Prostate gland (tissue), 2 donors: ENCODE measurements around the gene LIM2. TPM values are rescaled to one million over a fixed set of nuclear protein-coding genes. Genes with fewer than 3 reads are reported as not detected.

Experiments used
- DNase-seq: peaks from one replicate; pipeline ENCODE4 v3.0.0-alpha.2; 2019; ENCODE audit warnings: low spot score
- H3K27ac ChIP-seq, 2 donors: fragments of 200-600 bp; sonication (generic); 2 replicates each; pipeline ENCODE4 v1.5.1; 2017 to 2019
- H3K27me3 ChIP-seq: fragments of 200-600 bp; sonication (generic); replicated peaks from 2 replicates; pipeline ENCODE4 v1.5.1; 2019; ENCODE audit not compliant: insufficient read depth
- H3K36me3 ChIP-seq, 2 donors: fragments of 200-600 bp; sonication (generic); 1 replicate in 1 of 2; 2 replicates in 1 of 2; pipeline versions ENCODE4 v1.5.1 to v1.8.1; 2017 to 2019
- H3K4me1 ChIP-seq: fragments of 200-600 bp; sonication (generic); replicated peaks from 2 replicates; pipeline ENCODE4 v1.5.1; 2019
- H3K4me3 ChIP-seq, 2 donors: fragments of 200-600 bp; sonication (generic); 2 replicates each; pipeline ENCODE4 v1.5.1; 2017 to 2019
- H3K9me3 ChIP-seq: fragments of 200-600 bp; sonication (generic); 2 replicates; pipeline ENCODE4 v1.5.1; 2017
- POLR2A ChIP-seq: fragments of 450-650 bp; IDR thresholded peaks from one replicate; pipeline ENCODE4 v1.6.1; 2016; ENCODE audit warnings: antibody characterized with exemption, mild to moderate bottlenecking
- POLR2AphosphoS5 ChIP-seq: sonication (generic); formaldehyde crosslinking; IDR thresholded peaks from one replicate; pipeline ENCODE4 v1.6.1; 2017; ENCODE audit warnings: antibody characterized with exemption
- WGBS: methylation state at CpG from one replicate; pipeline ENCODE4 v1.1.5; 2018; 5-methylcytosine and 5-hydroxymethylcytosine counted together
- intact Hi-C: fragments of 100-400 bp; cut with DNase I; formaldehyde crosslinking; loops from one replicate; pipeline ENCODE4 v1.14.2; 2022
- total RNA-seq, 2 donors: library from RNA; depleted of rRNA; stranded (reverse); fragments of >200 nt; gene quantifications; one replicate each; pipeline ENCODE4 v1.1.0, GENCODE V29; 2016
- TF ChIP-seq, protein P1 (sequence below), 4 experiments: fragments of 200-600 bp in 2 of 4; fragments of 450-650 bp in 2 of 4; sonication (generic) in 2 of 4; IDR thresholded peaks; 1 replicate in 3 of 4; 2 replicates in 1 of 4; pipeline ENCODE4 v1.5.1; 2016 to 2019; ENCODE audit warnings: antibody characterized with exemption in 4 of 4, mild to moderate bottlenecking in 2 of 4, moderate library complexity in 2 of 4

Gene LIM2
- total RNA-seq, 2 donors from 2014 or later = not detected

GRCh38 chr19:51330366-51330765, 57.4 kb downstream of the LIM2 start:
- Histone ChIP-seq H3K36me3 (no peaks in the 10 kb centered on the region), H3K9me3 (no peaks in the 10 kb centered on the region), H3K27me3 (peaks cover 14% of the 10 kb centered on the region), H3K4me3 (no peak overlapping the region), H3K4me1 (no peaks in the 10 kb centered on the region), H3K27ac (no peak overlapping the region)
- intact Hi-C loops = no loop called here
- TF ChIP-seq POLR2A (no peak), POLR2AphosphoS5 (no peak)
- TF ChIP-seq, protein P1, sequence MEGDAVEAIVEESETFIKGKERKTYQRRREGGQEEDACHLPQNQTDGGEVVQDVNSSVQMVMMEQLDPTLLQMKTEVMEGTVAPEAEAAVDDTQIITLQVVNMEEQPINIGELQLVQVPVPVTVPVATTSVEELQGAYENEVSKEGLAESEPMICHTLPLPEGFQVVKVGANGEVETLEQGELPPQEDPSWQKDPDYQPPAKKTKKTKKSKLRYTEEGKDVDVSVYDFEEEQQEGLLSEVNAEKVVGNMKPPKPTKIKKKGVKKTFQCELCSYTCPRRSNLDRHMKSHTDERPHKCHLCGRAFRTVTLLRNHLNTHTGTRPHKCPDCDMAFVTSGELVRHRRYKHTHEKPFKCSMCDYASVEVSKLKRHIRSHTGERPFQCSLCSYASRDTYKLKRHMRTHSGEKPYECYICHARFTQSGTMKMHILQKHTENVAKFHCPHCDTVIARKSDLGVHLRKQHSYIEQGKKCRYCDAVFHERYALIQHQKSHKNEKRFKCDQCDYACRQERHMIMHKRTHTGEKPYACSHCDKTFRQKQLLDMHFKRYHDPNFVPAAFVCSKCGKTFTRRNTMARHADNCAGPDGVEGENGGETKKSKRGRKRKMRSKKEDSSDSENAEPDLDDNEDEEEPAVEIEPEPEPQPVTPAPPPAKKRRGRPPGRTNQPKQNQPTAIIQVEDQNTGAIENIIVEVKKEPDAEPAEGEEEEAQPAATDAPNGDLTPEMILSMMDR (IDR thresholded peaks at IDR 0.05) = no peak
- DNase-seq = no peak
- 98% methylated on average over 4 of the region's 4 CpGs for WGBS

Other genes starting within 250 kb of the LIM2 start
- not detected for gene SIGLEC7, start 245.7 kb downstream of the LIM2 start, total RNA-seq
- 1 to 10 TPM; 1.9 to 2.5 TPM for gene CD33, start 162.9 kb downstream of the LIM2 start, total RNA-seq
- gene SIGLECL1, start 136.9 kb downstream of the LIM2 start, total RNA-seq = 1 to 10 TPM in 1 of 2 donors, not detected in 1; 1.6 TPM
- 10 to 100 TPM in 1 of 2 donors, not detected in 1; 12.6 TPM for gene IGLON5, start 76.3 kb downstream of the LIM2 start, total RNA-seq
- gene VSIG10L, start 45.8 kb downstream of the LIM2 start, total RNA-seq = 1 to 10 TPM; 2.3 to 9.9 TPM
- 100 to 1,000 TPM in 1 of 2 donors, 10 to 100 TPM in 1; 82.8 to 118 TPM for gene ETFB, start 21.6 kb downstream of the LIM2 start, total RNA-seq
- gene CLDND2, start 19.0 kb downstream of the LIM2 start, total RNA-seq = 1 to 10 TPM in 1 of 2 donors, not detected in 1; 4.2 TPM
- 1 to 10 TPM in 1 of 2 donors, not detected in 1; 1.8 TPM for gene NKG7, start 15.3 kb downstream of the LIM2 start, total RNA-seq
- 10 to 100 TPM in 1 of 2 donors, not detected in 1; 16.0 TPM for gene C19orf84, start 2.6 kb upstream of the LIM2 start, total RNA-seq
- 1 to 10 TPM; 7.1 to 7.5 TPM for gene SIGLEC10, start 29.7 kb upstream of the LIM2 start, total RNA-seq
- gene SIGLEC8, start 70.5 kb upstream of the LIM2 start, total RNA-seq = 1 to 10 TPM; 1.0 to 3.0 TPM
- gene CEACAM18, start 90.6 kb upstream of the LIM2 start, total RNA-seq = not detected
- gene SIGLEC12, start 113.8 kb upstream of the LIM2 start, total RNA-seq = under 1 TPM in 1 of 2 donors, not detected in 1; 0.91 TPM
- gene SIGLEC6, start 143.7 kb upstream of the LIM2 start, total RNA-seq = under 1 TPM in 1 of 2 donors, not detected in 1; 0.68 TPM
- 1 to 10 TPM; 4.3 to 9.0 TPM for gene ZNF175, start 183.3 kb upstream of the LIM2 start, total RNA-seq
- gene SIGLEC5, start 242.4 kb upstream of the LIM2 start, total RNA-seq = not detected